Gastrocnemius medialis (tissue), 4 donors: Measurements from ENCODE around the gene CYP2E1. TPM values are rescaled to one million over a fixed set of nuclear protein-coding genes. Genes with fewer than 3 reads are reported as not detected.

Experiments used
- ATAC-seq, 2 donors: fragments of 150-250 bp; one replicate each; pipeline ENCODE4 v1.9.1; 2016
- DNase-seq, 2 donors: peaks; one replicate each; pipeline ENCODE4 v3.0.0-alpha.2; 2019
- H3K27ac ChIP-seq, 4 donors: fragments of 200-600 bp; sonication (generic); 1 replicate in 1 of 4; 2 replicates in 3 of 4; pipeline ENCODE4 v1.5.1; 2016 to 2018; ENCODE audit warnings: mild to moderate bottlenecking in 2 of 4, moderate library complexity in 1 of 4
- H3K27me3 ChIP-seq, 3 donors: fragments of 200-600 bp; sonication (generic) in 2 of 3; 1 replicate in 1 of 3; 2 replicates in 2 of 3; pipeline versions ENCODE4 v1.5.1 to v1.6.0; 2016 to 2019; ENCODE audit warnings: mild to moderate bottlenecking in 1 of 3, moderate library complexity in 1 of 3
- H3K36me3 ChIP-seq, 2 donors: fragments of 200-600 bp; sonication (generic) in 1 of 2; one replicate each; pipeline ENCODE4 v1.5.1; 2017 to 2018
- H3K4me1 ChIP-seq, 2 donors: fragments of 200-600 bp; sonication (generic) in 1 of 2; one replicate each; pipeline ENCODE4 v1.5.1; 2016 to 2017; ENCODE audit warnings: mild to moderate bottlenecking in 2 of 2
- H3K4me3 ChIP-seq, 4 donors: fragments of 200-600 bp; sonication (generic) in 3 of 4; 1 replicate in 1 of 4; 2 replicates in 3 of 4; pipeline ENCODE4 v1.5.1; 2016 to 2019; ENCODE audit warnings: mild to moderate bottlenecking in 2 of 4
- H3K9me3 ChIP-seq, 3 donors: fragments of 200-600 bp; sonication (generic) in 2 of 3; 1 replicate in 1 of 3; 2 replicates in 2 of 3; pipeline ENCODE4 v1.5.1; 2016 to 2019
- CTCF ChIP-seq, 5 experiments: fragments of 450-650 bp in 3 of 5; fragments of 200-600 bp in 2 of 5; sonication (generic) in 2 of 5; IDR thresholded peaks in 4 of 5; conservative IDR thresholded peaks in 1 of 5; 1 replicate in 4 of 5; 2 replicates in 1 of 5; pipeline ENCODE4 v1.5.1; 2016 to 2019; ENCODE audit warnings: antibody characterized with exemption in 5 of 5, mild to moderate bottlenecking in 3 of 5, moderate library complexity in 3 of 5
- POLR2A ChIP-seq, 2 donors: fragments of 450-650 bp; IDR thresholded peaks; one replicate each; pipeline ENCODE4 v1.6.1; 2017; ENCODE audit warnings: antibody characterized with exemption in 2 of 2, mild to moderate bottlenecking in 2 of 2, moderate library complexity in 2 of 2
- in situ Hi-C, 4 donors: fragments of 200-750 bp; cut with MboI; loops; one replicate each; pipeline versions ENCODE4 v1.15.0 to v1.8.0; 2017; ENCODE audit warnings: low sequenced_read_pairs in 4 of 4
- intact Hi-C: fragments of 100-400 bp; cut with DNase I; formaldehyde crosslinking; loops from one replicate; pipeline ENCODE4 v1.15.1; 2023; ENCODE audit warnings: low total_unique reads
- total RNA-seq, 4 donors: library from RNA; depleted of rRNA; stranded (reverse); fragments of >200 nt; gene quantifications; one replicate each; pipeline versions ENCODE4 v1.1.0 to v1.2.3, GENCODE V29; 2016

Gene CYP2E1
- total RNA-seq, 4 donors from 2014 or later, result 0.97 to 14.0 (median 4.4) TPM

GRCh38 chr10:133564816-133565215 lies 37.7 kb downstream of the CYP2E1 start:
- H3K36me3 ChIP-seq, result no peaks in the 10 kb centered on the region
- H3K27ac ChIP-seq, result peak overlapping the region in 1 of 4 donors; percentile 68
- no peaks in the 10 kb centered on the region for H3K9me3 ChIP-seq
- peak overlapping the region in 1 of 4 donors; percentile 8 for H3K4me3 ChIP-seq
- no peak for TF ChIP-seq POLR2A (IDR thresholded peaks at IDR 0.05)
- TF ChIP-seq CTCF (IDR thresholded peaks at IDR 0.05 in 4 of 5, conservative IDR thresholded peaks at IDR 0.05 in 1 of 5), result no peak
- H3K27me3 ChIP-seq, result peaks cover 0 to 9% (median 6%) of the 10 kb centered on the region in 3 donors
- in situ Hi-C loops, result no loop called here
- intact Hi-C loops, result no loop called here
- ATAC-seq, result no peak
- no peaks in the 10 kb centered on the region for H3K4me1 ChIP-seq
- no peak for DNase-seq

- ATAC-seq (peak in 1 of 2 donors; percentile 91), DNase-seq (peak in 1 of 2 donors; percentile 83)
- Histone ChIP-seq H3K27ac (peak within 1 kb of the TSS in 1 of 4 donors; percentile 68), H3K4me3 (peak within 1 kb of the TSS in 1 of 4 donors; percentile 40), H3K4me1 (no peaks in the 10 kb centered on the region), H3K9me3 (no peaks in the 10 kb centered on the region), H3K36me3 (no peaks in the 10 kb centered on the region), H3K27me3 (peaks cover 0 to 9% (median 6%) of the 10 kb centered on the region in 3 donors)
- TF ChIP-seq POLR2A (IDR thresholded peaks at IDR 0.05) (no peak), CTCF (IDR thresholded peaks at IDR 0.05 in 4 of 5, conservative IDR thresholded peaks at IDR 0.05 in 1 of 5) (no peak)
- intact Hi-C loops, result no loop called here
- in situ Hi-C loops, result no loop called here
These were observed 38.5 kb downstream of the CYP2E1 start, which contains the start of gene SYCE1 for GRCh38 chr10:133565441-133566294. Gene SYCE1 (minus strand): TSS chr10:133565583. CDS start chr10:133565529, 54 bp downstream.

GRCh38 chr10:133567119-133567518 lies 40.0 kb downstream of the CYP2E1 start:
- in situ Hi-C loops, result no loop called here
- intact Hi-C loops, result no loop called here
- ATAC-seq, result no peak

GRCh38 chr10:133567609-133568286 lies 40.6 kb downstream of the CYP2E1 start:
- intact Hi-C loops (no loop called here), in situ Hi-C loops (no loop called here)
- ATAC-seq, result no peak
- Histone ChIP-seq H3K9me3 (no peaks in the 10 kb centered on the region), H3K27me3 (peaks cover under 1 to 9% (median 6%) of the 10 kb centered on the region in 3 donors), H3K27ac (no peak overlapping the region), H3K4me3 (no peak overlapping the region), H3K4me1 (no peaks in the 10 kb centered on the region), H3K36me3 (no peaks in the 10 kb centered on the region)
- no peak for DNase-seq
- TF ChIP-seq CTCF (IDR thresholded peaks at IDR 0.05 in 4 of 5, conservative IDR thresholded peaks at IDR 0.05 in 1 of 5), result no peak
- TF ChIP-seq POLR2A (IDR thresholded peaks at IDR 0.05), result no peak

More at GRCh38 chr10:133567119-133567518, 40.0 kb downstream of the CYP2E1 start:
- peaks cover 0 to 9% (median 6%) of the 10 kb centered on the region in 3 donors for H3K27me3 ChIP-seq
- no peaks in the 10 kb centered on the region for H3K36me3 ChIP-seq
- H3K27ac ChIP-seq, result no peak overlapping the region
- TF ChIP-seq POLR2A (IDR thresholded peaks at IDR 0.05) (no peak), CTCF (IDR thresholded peaks at IDR 0.05 in 4 of 5, conservative IDR thresholded peaks at IDR 0.05 in 1 of 5) (no peak)
- H3K4me3 ChIP-seq, result no peak overlapping the region
- no peak for DNase-seq
- no peaks in the 10 kb centered on the region for H3K4me1 ChIP-seq
- no peaks in the 10 kb centered on the region for H3K9me3 ChIP-seq
